IMR-90 (cell line): ENCODE data around the gene SV2C. TPM values are rescaled to one million over a fixed set of nuclear protein-coding genes. Genes with fewer than 3 reads are reported as not detected.

ENCODE experiments used
- ATAC-seq: fragments of 200-7000 bp; cut with Tn5 transposase; 2 replicates; pipeline ENCODE4 v1.9.1; 2020; ENCODE audit warnings: low read depth, mild to moderate bottlenecking, moderate library complexity
- BruUV-seq: library from RNA; stranded (reverse); fragments of 400-500 nt; replicated peaks from 2 replicates; lab custom pipeline; 2021; lab: Mats Ljungman, UMichigan
- CTCF ChIA-PET: fragments of 300-600 bp; formaldehyde crosslinking; extraction: SDS; loops from one replicate; lab custom pipeline; 2021; ENCODE audit warnings: antibody characterized with exemption; lab: Yijun Ruan, JAX
- POLR2A ChIA-PET: fragments of 300-600 bp; sonication (Branson Sonifier 250); formaldehyde crosslinking; loops from one replicate; lab custom pipeline; 2022; ENCODE audit warnings: antibody characterized with exemption; ENCODE audit not compliant: unreplicated experiment; lab: Charles Lee
- DNase-seq: peaks from one replicate; pipeline ENCODE4 v3.0.0; 2013
- H2AFZ ChIP-seq: replicated peaks from 2 replicates; pipeline ENCODE3; 2013; ENCODE audit warnings: low read length, mild to moderate bottlenecking; ENCODE audit not compliant: poor library complexity
- H2AK5ac ChIP-seq: 2 replicates; pipeline ENCODE4 v1.6.1; 2013; ENCODE audit warnings: low read depth, low read length, inconsistent platforms
- H2AK9ac ChIP-seq: replicated peaks from 2 replicates; pipeline ENCODE3; 2013; ENCODE audit warnings: mild to moderate bottlenecking, low read depth, low read length, moderate library complexity; ENCODE audit not compliant: poor library complexity
- H2BK120ac ChIP-seq: 2 replicates; pipeline ENCODE4 v1.6.1; 2013; ENCODE audit warnings: low read depth, low read length, inconsistent platforms
- H2BK15ac ChIP-seq: 3 replicates; pipeline ENCODE4 v1.6.1; 2013; ENCODE audit warnings: low read depth, low read length, inconsistent platforms
- H2BK20ac ChIP-seq: 2 replicates; pipeline ENCODE4 v1.6.1; 2013; ENCODE audit warnings: low read depth, mild to moderate bottlenecking, inconsistent platforms, low read length, moderate library complexity
- H2BK5ac ChIP-seq: 2 replicates; pipeline ENCODE4 v1.6.1; 2013; ENCODE audit warnings: mild to moderate bottlenecking, low read depth, low read length, inconsistent platforms; ENCODE audit not compliant: poor library complexity, severe bottlenecking
- H3K14ac ChIP-seq: replicated peaks from 2 replicates; pipeline ENCODE4 v1.6.1; 2013; ENCODE audit warnings: low read depth, low read length, inconsistent platforms
- H3K18ac ChIP-seq: 2 replicates; pipeline ENCODE4 v1.6.1; 2013; ENCODE audit warnings: low read depth, low read length, control low read depth
- H3K23ac ChIP-seq: 2 replicates; pipeline ENCODE4 v1.6.1; 2013; ENCODE audit warnings: low read depth, low read length, inconsistent platforms
- H3K27ac ChIP-seq: 2 replicates; pipeline ENCODE4 v1.5.1; 2013; ENCODE audit warnings: mild to moderate bottlenecking, control low read depth, low read length; ENCODE audit not compliant: insufficient read depth
- H3K27me3 ChIP-seq: 2 replicates; pipeline ENCODE4 v1.6.1; 2013; ENCODE audit warnings: low read length; ENCODE audit not compliant: control insufficient read depth, insufficient read depth
- H3K36me3 ChIP-seq: 2 replicates; pipeline ENCODE4 v1.6.1; 2013; ENCODE audit warnings: low read length, mixed read lengths; ENCODE audit not compliant: control insufficient read depth, insufficient read depth
- H3K4ac ChIP-seq: 2 replicates; pipeline ENCODE4 v1.6.1; 2013; ENCODE audit warnings: low read depth, low read length, inconsistent platforms
- H3K4me1 ChIP-seq: 2 replicates; pipeline ENCODE4 v1.6.1; 2013; ENCODE audit warnings: low read length, mixed read lengths; ENCODE audit not compliant: control insufficient read depth, insufficient read depth
- H3K4me2 ChIP-seq: 2 replicates; pipeline ENCODE4 v1.6.1; 2013; ENCODE audit warnings: low read depth, mild to moderate bottlenecking, control low read depth, low read length, moderate library complexity
- H3K4me3 ChIP-seq: 2 replicates; pipeline ENCODE4 v1.5.1; 2013; ENCODE audit warnings: low read depth, mild to moderate bottlenecking, control low read depth, low read length, moderate library complexity; ENCODE audit not compliant: insufficient read depth
- H3K56ac ChIP-seq: 2 replicates; pipeline ENCODE4 v1.6.1; 2013; ENCODE audit warnings: low read length, inconsistent platforms; ENCODE audit not compliant: insufficient read depth; ENCODE audit errors: extremely low read depth
- H3K79me1 ChIP-seq, 2 experiments: 2 replicates each; pipeline ENCODE4 v1.6.1; 2013; ENCODE audit warnings: low read length in 2 of 2, inconsistent platforms in 1 of 2, low read depth in 1 of 2
- H3K9ac ChIP-seq: 2 replicates; pipeline ENCODE4 v1.6.1; 2013; ENCODE audit warnings: low read depth, low read length, control low read depth
- H3K9me1 ChIP-seq: 2 replicates; pipeline ENCODE4 v1.6.1; 2013; ENCODE audit warnings: low read length, inconsistent platforms; ENCODE audit not compliant: insufficient read depth
- H3K9me3 ChIP-seq: 2 replicates; pipeline ENCODE4 v1.6.1; 2013; ENCODE audit warnings: low read length; ENCODE audit not compliant: control insufficient read depth, insufficient read depth
- H4K20me1 ChIP-seq: 2 replicates; pipeline ENCODE4 v1.6.1; 2013; ENCODE audit warnings: low read length, inconsistent platforms; ENCODE audit not compliant: insufficient read depth
- H4K5ac ChIP-seq: 2 replicates; pipeline ENCODE4 v1.6.1; 2013; ENCODE audit warnings: mild to moderate bottlenecking, low read depth, low read length, control low read depth
- H4K8ac ChIP-seq, 2 experiments: 2 replicates each; pipeline ENCODE4 v1.6.1; 2013; ENCODE audit warnings: low read depth in 2 of 2, low read length in 2 of 2, control low read depth in 1 of 2, inconsistent platforms in 1 of 2
- H4K91ac ChIP-seq: 2 replicates; pipeline ENCODE4 v1.6.1; 2013; ENCODE audit warnings: low read depth, low read length, inconsistent platforms; ENCODE audit not compliant: insufficient read depth
- BHLHE40 ChIP-seq: fragments of 150-350 bp; IDR thresholded peaks from 2 replicates; pipeline ENCODE4 v1.6.1; 2016; ENCODE audit warnings: mild to moderate bottlenecking, low read depth, low read length
- CEBPB ChIP-seq: IDR thresholded peaks from 2 replicates; pipeline ENCODE4 v1.6.1; 2012; ENCODE audit warnings: low read depth, low read length, improper control_type of control experiment
- CHD1 ChIP-seq: IDR thresholded peaks from 2 replicates; pipeline ENCODE4 v1.6.1; 2012; ENCODE audit warnings: low read depth, low read length, improper control_type of control experiment
- CTCF ChIP-seq: conservative IDR thresholded peaks from 2 replicates; pipeline ENCODE4 v1.5.1; 2012; ENCODE audit warnings: mild to moderate bottlenecking, low read depth, low read length, improper control_type of control experiment
- ELK1 ChIP-seq: fragments of 150-350 bp; IDR thresholded peaks from 2 replicates; pipeline ENCODE4 v1.6.1; 2016; ENCODE audit warnings: low read depth, mild to moderate bottlenecking, low read length, moderate library complexity, borderline replicate concordance
- FOS ChIP-seq: fragments of 150-350 bp; IDR thresholded peaks from 2 replicates; pipeline ENCODE4 v1.6.1; 2016; ENCODE audit warnings: low read depth, low read length
- MAFK ChIP-seq: IDR thresholded peaks from 2 replicates; pipeline ENCODE4 v1.6.1; 2012; ENCODE audit warnings: low read depth, low read length, improper control_type of control experiment
- MAZ ChIP-seq: IDR thresholded peaks from 2 replicates; pipeline ENCODE4 v1.6.1; 2012; ENCODE audit warnings: low read depth, mild to moderate bottlenecking, low read length, improper control_type of control experiment, moderate library complexity, borderline replicate concordance
- MXI1 ChIP-seq: IDR thresholded peaks from 2 replicates; pipeline ENCODE4 v1.6.1; 2012; ENCODE audit warnings: low read depth, mild to moderate bottlenecking, low read length, moderate library complexity, borderline replicate concordance
- NFE2L2 ChIP-seq: fragments of 150-350 bp; IDR thresholded peaks from 2 replicates; pipeline ENCODE4 v1.6.1; 2016; ENCODE audit warnings: low read depth, mild to moderate bottlenecking, low read length
- POLR2A ChIP-seq: IDR thresholded peaks from 2 replicates; pipeline ENCODE4 v1.6.1; 2012; ENCODE audit warnings: mild to moderate bottlenecking, low read depth, low read length
- RAD21 ChIP-seq: IDR thresholded peaks from 2 replicates; pipeline ENCODE4 v1.6.1; 2012; ENCODE audit warnings: low read length, improper control_type of control experiment
- RCOR1 ChIP-seq: IDR thresholded peaks from 2 replicates; pipeline ENCODE4 v1.6.1; 2012; ENCODE audit warnings: mild to moderate bottlenecking, low read length, improper control_type of control experiment; ENCODE audit not compliant: insufficient replicate concordance
- RFX5 ChIP-seq: IDR thresholded peaks from 2 replicates; pipeline ENCODE4 v1.8.0; 2012; ENCODE audit warnings: low read depth, mild to moderate bottlenecking, low read length, moderate library complexity
- SMC3 ChIP-seq: fragments of 150-350 bp; IDR thresholded peaks from 2 replicates; pipeline ENCODE4 v1.6.1; 2016; ENCODE audit warnings: low read depth, mild to moderate bottlenecking, antibody characterized with exemption, low read length, moderate library complexity
- USF2 ChIP-seq: fragments of 150-350 bp; IDR thresholded peaks from 2 replicates; pipeline ENCODE4 v1.6.1; 2017; ENCODE audit warnings: mild to moderate bottlenecking, antibody characterized with exemption, low read length, low read depth
- WGBS, 2 experiments: methylation state at CpG; one replicate each; pipeline versions ENCODE4 v1.1.5 to v1.1.7; 2013; ENCODE audit warnings: missing lambda C conversion rate in 2 of 2; ENCODE audit not compliant: insufficient read length in 1 of 2; ENCODE audit errors: extremely low coverage in 2 of 2; 5-methylcytosine and 5-hydroxymethylcytosine counted together
- dilution Hi-C: fragments of 300-500 bp; cut with HindIII; formaldehyde crosslinking; loops from one replicate; pipeline ENCODE4 v1.14.3; 2018; ENCODE audit warnings: low sequenced_read_pairs; ENCODE audit not compliant: unreplicated experiment
- in situ Hi-C: fragments of 300-500 bp; cut with MboI; formaldehyde crosslinking; loops from 3 replicates; pipeline ENCODE4 v1.14.3; 2019; ENCODE audit warnings: low sequenced_read_pairs, inconsistent platforms, mixed read lengths
- intact Hi-C: fragments of 100-400 bp; cut with micrococcal nuclease; formaldehyde crosslinking; loops from 2 replicates; pipeline ENCODE4 v1.10.0; 2022
- polyA plus RNA-seq, 3 experiments: library from polyadenylated mRNA; depleted of rRNA; stranded (reverse); fragments of >200 nt; gene quantifications; 2 replicates each; pipeline ENCODE4 v1.2.3, GENCODE V29; 2012; ENCODE audit warnings: low replicate concordance in 1 of 3
- total RNA-seq: library from RNA; depleted of rRNA; stranded (reverse); fragments of >200 nt; gene quantifications from 2 replicates; pipeline ENCODE4 v1.2.3, GENCODE V29; 2012

The SV2C gene
- total and polyA plus RNA-seq, 2 of the 4 experiments (the other 2 are of a cell fraction): not detected

- in situ Hi-C loops: no loop called here
- DNase-seq (peak; percentile 33), ATAC-seq (peak; percentile 27; the same call in 1 of the 2 replicates)
- Histone ChIP-seq H2BK15ac (no peak overlapping the region), H4K5ac (no peak overlapping the region), H3K79me1 (no peaks in the 10 kb centered on the region), H3K27me3 (no peaks in the 10 kb centered on the region), H3K18ac (no peak overlapping the region), H2BK120ac (no peak overlapping the region), H3K27ac (no peak overlapping the region), H2BK20ac (no peak overlapping the region), H3K9ac (no peak overlapping the region), H2AFZ (no peak overlapping the region), H3K36me3 (no peaks in the 10 kb centered on the region), H2BK5ac (no peak overlapping the region), H3K4me2 (no peak overlapping the region), H3K9me1 (peaks cover 4% of the 10 kb centered on the region), H3K56ac (no peak overlapping the region), H3K4ac (no peak overlapping the region; the same call in 1 of the 2 replicates), H2AK9ac (no peak overlapping the region), H2AK5ac (no peak overlapping the region), H4K91ac (no peak overlapping the region), H3K4me1 (peaks cover 8% of the 10 kb centered on the region), H4K8ac (no peak overlapping the region), H3K4me3 (no peak overlapping the region), H4K20me1 (no peaks in the 10 kb centered on the region), H3K9me3 (no peaks in the 10 kb centered on the region), H3K23ac (no peak overlapping the region), H3K14ac (no peak overlapping the region)
- POLR2A ChIA-PET: no interaction called here
- TF ChIP-seq RAD21 (no peak), CHD1 (no peak), FOS (no peak), RCOR1 (no peak), ELK1 (no peak), NFE2L2 (no peak), POLR2A (no peak), RFX5 (no peak), MAFK (no peak), MXI1 (no peak), SMC3 (no peak), CTCF (no peak), BHLHE40 (no peak), MAZ (no peak), CEBPB (no peak), USF2 (no peak)
- BruUV-seq: no TSS peak
- no CpG with 5 or more reads among the region's 3 CpGs for WGBS, 2 experiments
- intact Hi-C loops: no loop called here
- dilution Hi-C loops: no loop called here
- CTCF ChIA-PET: interaction anchor here (1.2 kb wide), 1 partner anchor 26 kb away, joined by 3 read pairs; no protein-coding TSS in a partner anchor
Measured at GRCh38 chr5:76376148-76376865, 293.1 kb downstream of the SV2C start.
